Midbrain (tissue), 1 donor: ENCODE results near the gene MAP2K2.

Source experiments
- DNase-seq: peaks from one replicate; lab custom pipeline; 2025; lab: John Stamatoyannopoulos, UW

Gene MAP2K2

GRCh38 chr19:4042731-4043082 lies 81.2 kb downstream of the MAP2K2 start:
- no peak for DNase-seq

GRCh38 chr19:4042064-4042730 lies 81.7 kb downstream of the MAP2K2 start:
- DNase-seq, result no peak
